SJSA1 (cell line): ENCODE results near the gene RASL10A. TPM values are rescaled to one million over a fixed set of nuclear protein-coding genes. Genes with fewer than 3 reads are reported as not detected.

Experiments
- DNase-seq, 2 experiments: peaks; one replicate each; pipeline ENCODE4 v3.0.0-alpha.2; 2015 to 2020; ENCODE audit warnings: low spot score in 2 of 2, low read depth in 1 of 2
- H3K27ac ChIP-seq: fragments of 250-450 bp; sonication (Bioruptor Pico); 2 replicates; pipeline ENCODE4 v1.5.1; 2020; ENCODE audit warnings: mild to moderate bottlenecking, moderate library complexity
- H3K27me3 ChIP-seq: fragments of 250-450 bp; sonication (Bioruptor Pico); replicated peaks from 2 replicates; pipeline ENCODE4 v1.5.1; 2020; ENCODE audit warnings: mild to moderate bottlenecking, moderate library complexity
- H3K36me3 ChIP-seq: fragments of 250-450 bp; sonication (Bioruptor Pico); 2 replicates; pipeline ENCODE4 v1.5.1; 2020; ENCODE audit warnings: mild to moderate bottlenecking
- H3K4me1 ChIP-seq: fragments of 250-450 bp; sonication (Bioruptor Pico); replicated peaks from 2 replicates; pipeline ENCODE4 v1.6.1; 2021; ENCODE audit warnings: mild to moderate bottlenecking
- H3K4me3 ChIP-seq: fragments of 250-450 bp; sonication (Bioruptor Pico); 2 replicates; pipeline ENCODE4 v1.5.1; 2020; ENCODE audit warnings: mild to moderate bottlenecking
- H3K9me3 ChIP-seq: fragments of 250-450 bp; sonication (Bioruptor Pico); replicated peaks from 2 replicates; pipeline ENCODE4 v1.5.1; 2020; ENCODE audit warnings: mild to moderate bottlenecking
- total RNA-seq: library from RNA; depleted of rRNA; stranded (reverse); fragments of >200 nt; shearing (Covaris generic); gene quantifications from 2 replicates; pipeline ENCODE4 v1.2.3, GENCODE V29; 2014

RASL10A gene
- total RNA-seq, 1 experiment from 2014 or later: not detected

GRCh38 chr22:29300807-29301601 lies 14.5 kb downstream of the RASL10A start:
- H3K4me1 ChIP-seq: 0 out of 2 replicates have a peak, but pooled peaks cover 2% of the 10 kb centered on the region
- H3K27me3 ChIP-seq: no peaks in the 10 kb centered on the region
- peaks cover 58% of the 10 kb centered on the region for H3K36me3 ChIP-seq
- no peak overlapping the region for H3K27ac ChIP-seq
- DNase-seq: no peak
- no peaks in the 10 kb centered on the region for H3K9me3 ChIP-seq
- no peak overlapping the region for H3K4me3 ChIP-seq

- no peaks in the 10 kb centered on the region for H3K4me1 ChIP-seq
- no peaks in the 10 kb centered on the region for H3K9me3 ChIP-seq
- H3K27me3 ChIP-seq: no peaks in the 10 kb centered on the region
- no peak overlapping the region for H3K27ac ChIP-seq
- H3K36me3 ChIP-seq: peaks cover 64% of the 10 kb centered on the region
- no peak for DNase-seq
- no peak overlapping the region for H3K4me3 ChIP-seq
Measured at GRCh38 chr22:29300467-29300806, 15.1 kb downstream of the RASL10A start.

- Histone ChIP-seq H3K36me3 (peaks cover 75% of the 10 kb centered on the region), H3K9me3 (no peaks in the 10 kb centered on the region), H3K4me3 (no peak overlapping the region), H3K4me1 (no peaks in the 10 kb centered on the region), H3K27me3 (no peaks in the 10 kb centered on the region), H3K27ac (no peak overlapping the region)
- no peak for DNase-seq
Measured at GRCh38 chr22:29299136-29299900, 16.2 kb downstream of the RASL10A start.

GRCh38 chr22:29298641-29299040 lies 16.9 kb downstream of the RASL10A start:
- Histone ChIP-seq H3K36me3 (peaks cover 81% of the 10 kb centered on the region), H3K4me3 (no peak overlapping the region), H3K27ac (no peak overlapping the region), H3K9me3 (no peaks in the 10 kb centered on the region), H3K4me1 (no peaks in the 10 kb centered on the region), H3K27me3 (no peaks in the 10 kb centered on the region)
- no peak for DNase-seq

- Histone ChIP-seq H3K4me3 (no peak overlapping the region), H3K9me3 (no peaks in the 10 kb centered on the region), H3K36me3 (peaks cover 100% of the 10 kb centered on the region), H3K27ac (no peak overlapping the region), H3K4me1 (no peaks in the 10 kb centered on the region), H3K27me3 (no peaks in the 10 kb centered on the region)
- DNase-seq: no peak
Measured at GRCh38 chr22:29292379-29292778, 23.1 kb downstream of the RASL10A start.

GRCh38 chr22:29291215-29291614 lies 24.3 kb downstream of the RASL10A start:
- Histone ChIP-seq H3K27ac (no peak overlapping the region), H3K4me3 (no peak overlapping the region), H3K9me3 (no peaks in the 10 kb centered on the region), H3K27me3 (no peaks in the 10 kb centered on the region), H3K36me3 (peaks cover 100% of the 10 kb centered on the region), H3K4me1 (no peaks in the 10 kb centered on the region)
- DNase-seq: no peak

- no peaks in the 10 kb centered on the region for H3K4me1 ChIP-seq
- no peaks in the 10 kb centered on the region for H3K9me3 ChIP-seq
- no peaks in the 10 kb centered on the region for H3K27me3 ChIP-seq
- no peak overlapping the region for H3K4me3 ChIP-seq
- no peak overlapping the region for H3K27ac ChIP-seq
- H3K36me3 ChIP-seq: peaks cover 99% of the 10 kb centered on the region
- DNase-seq: no peak
Measured at GRCh38 chr22:29290061-29290460, 25.4 kb downstream of the RASL10A start.

GRCh38 chr22:29288837-29289236 lies 26.7 kb downstream of the RASL10A start:
- no peaks in the 10 kb centered on the region for H3K27me3 ChIP-seq
- H3K27ac ChIP-seq: no peak overlapping the region
- H3K4me1 ChIP-seq: no peaks in the 10 kb centered on the region
- H3K4me3 ChIP-seq: no peak overlapping the region
- peaks cover 98% of the 10 kb centered on the region for H3K36me3 ChIP-seq
- DNase-seq: no peak
- no peaks in the 10 kb centered on the region for H3K9me3 ChIP-seq

- Histone ChIP-seq H3K9me3 (no peaks in the 10 kb centered on the region), H3K27ac (no peak overlapping the region), H3K4me3 (no peak overlapping the region), H3K4me1 (peaks cover 16% of the 10 kb centered on the region), H3K36me3 (peaks cover 95% of the 10 kb centered on the region), H3K27me3 (no peaks in the 10 kb centered on the region)
- DNase-seq: no peak
Measured at GRCh38 chr22:29284196-29284595, 31.3 kb downstream of the RASL10A start.

GRCh38 chr22:29277927-29278326 lies 37.6 kb downstream of the RASL10A start:
- Histone ChIP-seq H3K27me3 (no peaks in the 10 kb centered on the region), H3K4me1 (peaks cover 16% of the 10 kb centered on the region), H3K4me3 (no peak overlapping the region), H3K36me3 (peaks cover 97% of the 10 kb centered on the region), H3K27ac (no peak overlapping the region), H3K9me3 (no peaks in the 10 kb centered on the region)
- DNase-seq: no peak

GRCh38 chr22:29275819-29276565 lies 39.5 kb downstream of the RASL10A start:
- H3K27me3 ChIP-seq: no peaks in the 10 kb centered on the region
- no peak overlapping the region for H3K27ac ChIP-seq
- H3K36me3 ChIP-seq: peaks cover 97% of the 10 kb centered on the region
- H3K4me1 ChIP-seq: peaks cover 10% of the 10 kb centered on the region
- H3K9me3 ChIP-seq: no peaks in the 10 kb centered on the region
- no peak for DNase-seq
- H3K4me3 ChIP-seq: no peak overlapping the region

- Histone ChIP-seq H3K4me3 (no peak overlapping the region), H3K4me1 (peaks cover 17% of the 10 kb centered on the region), H3K36me3 (peaks cover 100% of the 10 kb centered on the region), H3K27me3 (no peaks in the 10 kb centered on the region), H3K9me3 (no peaks in the 10 kb centered on the region), H3K27ac (no peak overlapping the region)
- DNase-seq: no peak
Measured at GRCh38 chr22:29275167-29275566, 40.3 kb downstream of the RASL10A start.

GRCh38 chr22:29272624-29273023 lies 42.9 kb downstream of the RASL10A start:
- no peaks in the 10 kb centered on the region for H3K27me3 ChIP-seq
- no peak for DNase-seq
- peaks cover 98% of the 10 kb centered on the region for H3K36me3 ChIP-seq
- H3K4me1 ChIP-seq: peaks cover 25% of the 10 kb centered on the region
- H3K27ac ChIP-seq: no peak overlapping the region
- no peak overlapping the region for H3K4me3 ChIP-seq
- H3K9me3 ChIP-seq: no peaks in the 10 kb centered on the region
